Ishikawa (cell line): ENCODE measurements around the gene SLAMF8.

Experiments used
- CEBPB ChIP-seq: IDR thresholded peaks from 2 replicates; pipeline ENCODE4 v1.6.1; 2012
- CREB1 ChIP-seq: IDR thresholded peaks from 2 replicates; pipeline ENCODE4 v1.6.1; 2012; ENCODE audit warnings: low read depth
- EGR1 ChIP-seq: IDR thresholded peaks from 2 replicates; pipeline ENCODE4 v1.6.1; 2012
- EP300 ChIP-seq: IDR thresholded peaks from 2 replicates; pipeline ENCODE4 v1.6.1; 2012; ENCODE audit warnings: borderline replicate concordance
- FOXM1 ChIP-seq: IDR thresholded peaks from 2 replicates; pipeline ENCODE4 v1.6.1; 2012; ENCODE audit warnings: low read depth, borderline replicate concordance
- NFIC ChIP-seq: IDR thresholded peaks from 2 replicates; pipeline ENCODE4 v1.6.1; 2012
- RAD21 ChIP-seq: IDR thresholded peaks from 2 replicates; pipeline ENCODE4 v1.6.1; 2012; ENCODE audit warnings: low read depth
- TCF12 ChIP-seq: IDR thresholded peaks from 2 replicates; pipeline ENCODE4 v1.6.1; 2012; ENCODE audit warnings: low read depth
- TEAD4 ChIP-seq: IDR thresholded peaks from 2 replicates; pipeline ENCODE4 v1.6.1; 2012
- YY1 ChIP-seq: IDR thresholded peaks from 2 replicates; pipeline ENCODE4 v1.6.1; 2012; ENCODE audit warnings: low read depth
- ZBTB7A ChIP-seq: IDR thresholded peaks from 2 replicates; pipeline ENCODE4 v1.6.1; 2012; ENCODE audit warnings: low read depth
- TF ChIP-seq, protein P1 (sequence below): IDR thresholded peaks from 2 replicates; pipeline ENCODE4 v1.6.1; 2012; ENCODE audit warnings: low read depth, mild to moderate bottlenecking
- TF ChIP-seq, protein P2 (sequence below): IDR thresholded peaks from 2 replicates; pipeline ENCODE4 v1.6.1; 2012

Gene SLAMF8

DNA sequence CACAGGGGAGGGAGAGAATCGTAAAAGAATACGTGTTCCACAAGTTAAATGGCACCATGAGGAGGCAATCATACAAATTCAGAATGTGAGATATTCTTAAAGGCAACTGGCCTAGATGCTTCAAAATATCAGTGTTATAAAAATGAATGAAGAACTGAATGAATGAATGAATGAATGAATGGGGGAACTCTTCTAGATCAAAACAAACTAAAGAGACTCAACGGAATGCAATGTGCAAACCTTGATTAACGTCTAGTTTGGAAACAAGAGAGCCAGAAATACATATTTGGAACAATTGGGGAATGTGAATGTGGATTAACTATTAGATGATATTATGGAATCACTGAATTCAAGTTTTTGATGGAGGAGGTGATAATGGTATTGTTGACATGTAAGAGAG, 56.5 kb downstream of the SLAMF8 start:
- TF ChIP-seq EGR1 (no peak), ZBTB7A (no peak), NFIC (no peak), EP300 (no peak), FOXM1 (no peak), TCF12 (no peak), CREB1 (no peak), CEBPB (no peak)
- TF ChIP-seq, protein P1, sequence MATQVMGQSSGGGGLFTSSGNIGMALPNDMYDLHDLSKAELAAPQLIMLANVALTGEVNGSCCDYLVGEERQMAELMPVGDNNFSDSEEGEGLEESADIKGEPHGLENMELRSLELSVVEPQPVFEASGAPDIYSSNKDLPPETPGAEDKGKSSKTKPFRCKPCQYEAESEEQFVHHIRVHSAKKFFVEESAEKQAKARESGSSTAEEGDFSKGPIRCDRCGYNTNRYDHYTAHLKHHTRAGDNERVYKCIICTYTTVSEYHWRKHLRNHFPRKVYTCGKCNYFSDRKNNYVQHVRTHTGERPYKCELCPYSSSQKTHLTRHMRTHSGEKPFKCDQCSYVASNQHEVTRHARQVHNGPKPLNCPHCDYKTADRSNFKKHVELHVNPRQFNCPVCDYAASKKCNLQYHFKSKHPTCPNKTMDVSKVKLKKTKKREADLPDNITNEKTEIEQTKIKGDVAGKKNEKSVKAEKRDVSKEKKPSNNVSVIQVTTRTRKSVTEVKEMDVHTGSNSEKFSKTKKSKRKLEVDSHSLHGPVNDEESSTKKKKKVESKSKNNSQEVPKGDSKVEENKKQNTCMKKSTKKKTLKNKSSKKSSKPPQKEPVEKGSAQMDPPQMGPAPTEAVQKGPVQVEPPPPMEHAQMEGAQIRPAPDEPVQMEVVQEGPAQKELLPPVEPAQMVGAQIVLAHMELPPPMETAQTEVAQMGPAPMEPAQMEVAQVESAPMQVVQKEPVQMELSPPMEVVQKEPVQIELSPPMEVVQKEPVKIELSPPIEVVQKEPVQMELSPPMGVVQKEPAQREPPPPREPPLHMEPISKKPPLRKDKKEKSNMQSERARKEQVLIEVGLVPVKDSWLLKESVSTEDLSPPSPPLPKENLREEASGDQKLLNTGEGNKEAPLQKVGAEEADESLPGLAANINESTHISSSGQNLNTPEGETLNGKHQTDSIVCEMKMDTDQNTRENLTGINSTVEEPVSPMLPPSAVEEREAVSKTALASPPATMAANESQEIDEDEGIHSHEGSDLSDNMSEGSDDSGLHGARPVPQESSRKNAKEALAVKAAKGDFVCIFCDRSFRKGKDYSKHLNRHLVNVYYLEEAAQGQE: no peak

DNA sequence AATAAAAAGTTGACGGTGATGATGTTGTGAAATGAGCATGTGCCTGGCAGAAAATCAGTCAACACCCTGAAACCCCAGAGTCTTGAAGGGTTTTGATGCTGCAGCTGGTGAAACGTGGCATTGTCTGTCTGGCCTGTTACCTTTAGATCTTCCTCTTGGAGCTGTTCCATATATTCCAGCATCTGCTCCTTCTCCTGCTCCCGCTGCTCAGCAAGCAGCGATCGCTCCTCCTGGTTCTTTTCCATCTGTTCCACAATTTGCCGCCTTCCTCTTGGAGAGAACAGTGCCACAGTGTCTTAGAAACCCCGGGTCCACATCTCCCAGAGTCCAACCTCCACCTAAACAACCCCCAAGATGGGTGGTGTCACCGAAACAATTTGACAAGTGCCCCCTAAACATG, 57.6 kb downstream of the SLAMF8 start:
- no peak for TF ChIP-seq TEAD4
- no peak for TF ChIP-seq YY1
- TF ChIP-seq NFIC: no peak
- TF ChIP-seq RAD21: no peak
- TF ChIP-seq EGR1: no peak
- TF ChIP-seq CEBPB: no peak
- TF ChIP-seq, protein P2, sequence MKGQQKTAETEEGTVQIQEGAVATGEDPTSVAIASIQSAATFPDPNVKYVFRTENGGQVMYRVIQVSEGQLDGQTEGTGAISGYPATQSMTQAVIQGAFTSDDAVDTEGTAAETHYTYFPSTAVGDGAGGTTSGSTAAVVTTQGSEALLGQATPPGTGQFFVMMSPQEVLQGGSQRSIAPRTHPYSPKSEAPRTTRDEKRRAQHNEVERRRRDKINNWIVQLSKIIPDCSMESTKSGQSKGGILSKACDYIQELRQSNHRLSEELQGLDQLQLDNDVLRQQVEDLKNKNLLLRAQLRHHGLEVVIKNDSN: no peak
